ENCODE results near the gene PAWR.

PAWR gene, protein sequence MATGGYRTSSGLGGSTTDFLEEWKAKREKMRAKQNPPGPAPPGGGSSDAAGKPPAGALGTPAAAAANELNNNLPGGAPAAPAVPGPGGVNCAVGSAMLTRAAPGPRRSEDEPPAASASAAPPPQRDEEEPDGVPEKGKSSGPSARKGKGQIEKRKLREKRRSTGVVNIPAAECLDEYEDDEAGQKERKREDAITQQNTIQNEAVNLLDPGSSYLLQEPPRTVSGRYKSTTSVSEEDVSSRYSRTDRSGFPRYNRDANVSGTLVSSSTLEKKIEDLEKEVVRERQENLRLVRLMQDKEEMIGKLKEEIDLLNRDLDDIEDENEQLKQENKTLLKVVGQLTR

DNA sequence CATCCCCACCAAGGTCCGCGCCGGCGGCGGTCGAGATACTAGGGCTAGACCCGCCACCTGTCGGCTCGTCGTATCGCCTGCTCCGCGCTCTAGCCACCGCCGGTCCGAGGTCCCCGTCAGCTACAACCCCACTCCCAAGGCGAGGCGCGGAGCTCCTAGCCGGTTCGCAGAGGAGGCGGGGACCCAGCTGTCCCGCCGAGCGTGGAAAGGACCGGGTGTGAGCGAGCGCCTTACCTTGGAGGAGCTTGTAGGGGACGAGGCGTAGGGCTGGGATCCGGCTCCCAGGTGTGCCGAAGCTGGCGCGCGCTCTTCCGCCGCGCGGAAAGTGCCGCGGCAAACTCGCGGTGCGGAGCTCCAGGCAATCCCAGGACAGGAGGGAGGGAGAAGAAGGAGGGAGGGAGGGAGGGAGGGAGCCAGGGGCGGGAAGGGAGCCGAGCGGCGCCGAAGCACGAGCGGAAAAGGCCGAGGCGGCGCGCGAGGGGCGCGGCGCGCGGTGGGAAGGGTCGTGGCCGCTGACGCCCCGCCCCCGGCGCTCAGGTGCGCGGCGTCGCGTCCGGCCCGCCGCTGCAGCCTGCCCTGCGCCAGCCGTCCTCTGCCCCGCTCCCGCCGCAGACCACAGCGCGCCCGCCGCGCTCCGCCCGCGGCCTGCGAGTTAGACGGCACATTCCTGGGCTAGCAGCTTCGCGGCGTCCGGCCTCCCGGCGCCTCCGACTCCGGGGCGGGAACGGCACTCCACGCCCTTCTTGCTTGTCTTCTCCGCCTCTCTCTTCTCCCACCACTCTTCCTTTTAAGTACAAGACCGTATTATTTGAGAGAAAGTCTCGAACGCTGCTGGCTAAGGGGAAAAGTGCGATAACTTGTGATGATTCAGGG, at the start of gene PAWR:
Gene PAWR (minus strand): TSS at position 327 of the 873 bp plus-strand sequence. CDS start 720 bp downstream, outside the sequence.
- DNase-seq (ENCODE audit: low read depth, low spot score): no peak

DNA sequence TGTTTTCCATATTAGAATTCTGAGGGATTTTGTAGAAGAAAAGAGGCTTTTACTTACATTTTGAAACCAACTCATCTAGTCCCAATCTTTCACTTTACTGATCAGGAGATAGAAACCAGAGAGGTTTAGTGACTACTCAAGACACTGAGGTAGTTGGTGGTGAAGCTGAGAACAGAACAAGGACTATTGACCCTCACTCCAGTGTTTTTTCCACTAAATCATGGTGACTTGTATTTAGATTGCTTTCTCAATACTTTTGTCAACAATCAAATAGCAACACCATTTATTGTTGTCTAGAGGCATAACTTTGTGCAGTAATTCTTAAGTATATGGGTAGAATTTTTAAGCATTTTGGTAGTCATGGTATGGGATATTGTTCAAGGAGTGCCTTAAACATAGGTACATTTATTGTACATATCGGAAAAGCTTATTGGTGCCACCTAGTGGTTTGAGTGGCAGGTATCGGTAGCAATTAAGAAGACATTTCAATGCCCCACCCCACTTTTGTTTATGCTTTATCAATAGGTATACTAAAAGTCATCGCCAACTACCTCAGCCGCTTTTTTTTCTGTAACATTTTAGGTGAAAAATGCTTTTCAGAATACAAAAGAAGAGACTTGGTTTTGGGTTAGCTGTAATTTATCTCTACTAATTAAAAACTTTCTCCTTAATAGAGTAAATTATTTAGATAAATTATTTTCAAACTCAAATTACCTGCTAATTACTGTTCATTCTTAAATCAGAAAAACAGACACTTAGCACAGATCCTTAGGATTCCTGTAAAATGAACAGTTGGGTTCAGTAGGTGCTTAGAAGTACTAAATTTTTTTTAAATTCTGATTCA, 47.3 kb upstream of the PAWR start:
- DNase-seq (ENCODE audit: low read depth, low spot score): no peak

DNA sequence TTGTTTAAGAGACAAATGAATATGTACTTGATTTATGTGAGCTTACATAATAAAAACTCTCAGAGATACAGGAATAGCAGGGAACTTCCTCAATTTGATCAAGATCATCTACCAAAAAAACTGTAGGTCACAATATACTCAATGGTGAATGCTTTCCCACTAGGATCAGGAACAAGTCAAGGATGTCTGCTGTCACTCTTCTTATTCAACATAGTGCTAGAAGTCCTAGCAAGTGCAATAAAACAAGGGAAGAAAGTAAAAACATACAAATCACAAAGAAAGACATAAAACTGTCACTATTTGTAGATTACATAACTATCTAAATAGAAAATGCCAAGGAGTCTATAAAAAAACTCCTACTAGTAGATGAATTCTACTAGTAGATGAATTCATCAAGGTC, 41.9 kb upstream of the PAWR start:
- DNase-seq (ENCODE audit: low read depth, low spot score): no peak

DNA sequence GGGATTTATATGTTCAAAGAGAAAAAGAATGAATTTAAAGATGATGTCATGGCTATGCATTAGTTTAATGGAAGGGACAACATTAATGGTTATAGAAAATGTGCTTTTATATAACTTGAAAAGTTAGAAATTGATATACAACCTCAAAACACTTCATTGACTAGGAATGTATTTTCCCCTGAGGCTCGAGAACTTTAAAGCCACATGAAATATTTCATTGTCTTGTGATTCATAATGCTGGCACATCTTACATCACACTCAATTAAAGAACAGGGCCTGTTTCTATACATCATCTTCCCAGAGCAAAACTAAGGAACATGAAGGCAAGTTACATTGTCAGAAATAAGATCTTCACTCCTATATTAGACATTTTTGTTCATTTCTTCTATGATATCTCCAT, 35.2 kb upstream of the PAWR start:
- DNase-seq (ENCODE audit: low read depth, low spot score): no peak

DNA sequence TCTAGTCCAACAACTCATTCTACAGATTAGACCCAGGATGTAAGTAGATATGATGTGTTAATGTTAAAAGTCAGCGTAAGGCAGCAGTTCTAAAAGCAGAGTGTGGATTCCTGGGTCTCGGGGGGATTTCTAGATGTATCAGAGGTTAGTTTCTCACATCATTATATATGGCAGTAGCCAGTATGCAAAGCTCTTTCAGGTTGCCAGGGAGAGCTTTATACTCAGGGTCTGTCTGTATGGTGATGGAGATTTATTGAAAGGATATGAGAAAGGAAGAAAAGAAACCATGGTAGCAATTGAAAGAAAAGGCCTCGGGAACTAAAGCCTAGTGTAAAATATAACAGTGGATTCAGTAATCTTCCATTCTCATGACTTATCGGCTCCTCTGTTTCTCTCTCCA, 26.2 kb upstream of the PAWR start:
- no peak for DNase-seq (ENCODE audit: low read depth, low spot score)

DNA sequence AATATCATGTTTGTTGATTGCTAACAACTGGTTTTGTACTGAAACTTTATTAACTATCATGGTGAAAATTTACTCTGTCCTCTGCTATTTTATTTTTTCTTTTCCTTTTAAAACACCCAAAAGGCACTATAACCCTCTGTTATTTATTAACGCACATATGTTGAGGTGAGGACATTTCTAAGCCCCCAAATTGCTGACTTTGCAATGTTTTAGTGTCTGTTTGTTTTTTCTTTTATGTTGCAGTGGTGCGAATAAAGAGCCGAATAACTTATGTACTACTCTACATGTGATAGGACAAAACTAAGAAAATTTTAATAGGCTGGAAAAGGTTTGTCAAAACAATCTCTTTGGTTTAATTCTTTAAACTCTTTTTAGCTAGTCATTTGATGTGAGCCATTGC, 24.5 kb upstream of the PAWR start:
- DNase-seq (ENCODE audit: low read depth, low spot score): no peak

DNA sequence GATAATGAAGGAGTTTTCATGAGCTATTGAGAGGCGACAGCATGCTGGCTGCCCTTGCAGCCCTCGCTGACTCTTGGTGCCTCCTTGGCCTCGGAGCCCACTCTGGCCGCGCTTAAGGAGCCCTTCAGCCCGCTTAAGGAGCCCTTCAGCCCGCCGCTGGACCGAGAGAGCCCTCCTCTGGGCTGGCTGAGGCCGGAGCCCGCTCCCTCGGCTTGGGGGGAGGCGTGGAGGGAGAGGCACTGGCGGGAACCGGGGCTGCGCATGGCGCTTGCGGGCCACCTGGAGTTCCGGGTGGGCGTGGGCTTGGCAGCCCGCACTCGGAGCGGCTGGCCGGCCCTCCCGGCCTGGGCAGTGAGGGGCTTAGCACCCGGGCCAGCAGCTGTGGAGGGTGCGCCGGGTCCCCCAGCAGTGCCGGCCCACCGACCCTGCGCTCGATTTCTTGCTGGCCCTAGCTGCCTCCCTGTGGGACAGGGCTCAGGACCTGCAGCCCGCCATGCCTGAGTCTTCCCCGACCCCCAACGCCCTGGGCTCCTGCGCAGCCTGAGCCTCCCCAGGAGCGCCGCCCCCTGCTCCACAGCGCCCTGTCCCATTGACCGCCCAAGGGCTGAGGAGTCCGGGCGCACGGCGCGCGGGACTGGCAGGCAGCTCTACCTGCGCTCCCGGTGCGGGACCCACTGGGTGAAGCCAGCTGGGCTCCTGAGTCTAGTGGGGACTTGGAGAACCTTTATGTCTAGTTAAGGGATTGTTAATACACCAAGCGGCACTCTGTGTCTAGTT, 20.1 kb upstream of the PAWR start:
- DNase-seq (ENCODE audit: low read depth, low spot score): no peak

DNA sequence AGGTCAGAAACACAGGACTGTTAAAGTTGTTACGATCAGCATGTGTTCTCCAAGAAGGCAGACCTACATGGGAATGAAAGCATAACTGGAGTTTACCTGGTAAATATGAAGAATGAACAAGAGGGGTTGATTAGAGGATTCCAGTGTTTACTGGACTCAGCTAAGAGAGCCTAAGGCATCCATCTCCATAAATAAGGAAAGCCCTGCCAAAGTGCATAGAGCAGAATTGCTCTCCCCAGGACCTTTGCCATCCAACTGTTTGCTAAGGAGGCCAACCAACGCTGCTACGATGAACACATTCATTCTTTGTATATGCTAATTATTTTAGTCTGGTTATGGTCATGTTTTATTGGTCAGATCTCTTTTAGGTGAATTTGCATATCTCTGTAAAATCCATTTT, 17.1 kb upstream of the PAWR start:
- DNase-seq (ENCODE audit: low read depth, low spot score): no peak

DNA sequence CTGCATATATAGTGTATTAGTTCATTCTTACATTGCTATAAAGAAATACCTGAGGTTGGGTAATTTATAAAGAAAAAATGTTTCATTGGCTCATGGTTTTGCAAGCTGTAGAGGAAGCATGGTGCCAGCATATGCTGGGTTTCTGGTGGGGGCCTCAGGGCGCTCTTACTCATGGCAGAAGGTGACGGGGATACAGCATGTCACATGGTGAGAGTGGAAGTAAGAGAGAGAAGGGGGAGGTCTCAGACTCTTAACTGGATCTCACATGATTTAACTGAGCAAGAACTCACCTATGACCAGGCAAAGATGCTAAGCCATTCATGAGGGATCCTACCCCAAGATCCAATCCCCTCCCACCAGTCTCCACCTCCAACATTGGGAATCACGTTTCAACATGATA, 15.9 kb upstream of the PAWR start:
- DNase-seq (ENCODE audit: low read depth, low spot score): no peak

DNA sequence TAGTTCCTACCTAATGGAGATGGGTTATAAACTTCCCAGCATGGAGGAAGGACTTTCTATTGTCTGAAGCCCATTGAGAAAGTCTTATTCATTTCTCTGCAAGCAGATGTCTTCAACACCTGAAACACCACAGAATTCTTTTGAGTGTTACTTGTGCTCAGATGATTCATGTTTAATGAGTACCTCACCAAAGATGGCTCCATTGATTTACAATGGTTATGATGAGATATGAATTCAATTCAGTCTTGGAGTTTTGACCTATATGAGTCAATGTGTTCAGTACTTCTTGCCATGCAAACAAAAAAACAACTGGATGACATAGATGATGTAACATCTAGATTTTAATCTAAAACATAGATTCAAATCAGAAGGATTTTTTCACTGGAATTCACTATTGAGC, 15.4 kb upstream of the PAWR start:
- no peak for DNase-seq (ENCODE audit: low read depth, low spot score)

DNA sequence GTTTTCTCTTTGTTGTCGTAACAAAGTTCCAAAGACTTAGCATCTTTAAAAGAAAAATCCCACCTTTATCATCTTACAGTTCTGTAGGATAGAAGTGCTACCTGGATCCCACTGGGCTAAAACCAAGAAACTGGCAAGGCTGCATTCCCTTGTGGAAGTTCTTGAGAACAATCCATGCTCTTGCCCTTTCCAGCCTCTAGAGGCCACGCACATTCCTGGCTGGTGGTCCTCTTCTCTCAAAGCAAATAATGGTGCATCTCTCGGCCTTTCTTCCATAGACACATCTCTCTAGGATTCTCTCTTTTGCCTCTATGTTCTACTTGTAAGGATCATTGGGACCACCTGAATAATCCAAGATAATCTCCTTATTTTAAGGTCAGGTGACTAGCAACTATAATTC, 8.2 kb upstream of the PAWR start:
- DNase-seq (ENCODE audit: low read depth, low spot score): no peak

DNA sequence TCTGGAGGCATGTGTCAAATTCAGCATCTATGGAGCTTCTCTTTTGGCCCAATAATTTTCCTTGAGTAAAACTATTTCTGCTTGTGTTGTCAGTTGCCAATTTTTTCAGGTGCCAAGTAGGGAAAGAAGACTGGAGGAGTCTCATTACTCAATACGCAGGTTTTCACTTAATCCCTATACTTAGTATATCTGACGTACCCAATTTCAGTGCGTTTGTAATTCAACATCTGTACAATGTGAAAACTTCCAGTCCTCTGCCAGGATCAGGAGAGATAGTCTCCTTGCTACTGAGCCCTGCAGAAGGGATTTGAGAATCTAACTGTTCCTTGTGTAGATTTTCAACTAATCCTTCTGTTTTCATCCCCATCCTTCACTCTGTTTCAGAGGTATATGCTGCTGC, 5.7 kb upstream of the PAWR start:
- DNase-seq (ENCODE audit: low read depth, low spot score): no peak

DNA sequence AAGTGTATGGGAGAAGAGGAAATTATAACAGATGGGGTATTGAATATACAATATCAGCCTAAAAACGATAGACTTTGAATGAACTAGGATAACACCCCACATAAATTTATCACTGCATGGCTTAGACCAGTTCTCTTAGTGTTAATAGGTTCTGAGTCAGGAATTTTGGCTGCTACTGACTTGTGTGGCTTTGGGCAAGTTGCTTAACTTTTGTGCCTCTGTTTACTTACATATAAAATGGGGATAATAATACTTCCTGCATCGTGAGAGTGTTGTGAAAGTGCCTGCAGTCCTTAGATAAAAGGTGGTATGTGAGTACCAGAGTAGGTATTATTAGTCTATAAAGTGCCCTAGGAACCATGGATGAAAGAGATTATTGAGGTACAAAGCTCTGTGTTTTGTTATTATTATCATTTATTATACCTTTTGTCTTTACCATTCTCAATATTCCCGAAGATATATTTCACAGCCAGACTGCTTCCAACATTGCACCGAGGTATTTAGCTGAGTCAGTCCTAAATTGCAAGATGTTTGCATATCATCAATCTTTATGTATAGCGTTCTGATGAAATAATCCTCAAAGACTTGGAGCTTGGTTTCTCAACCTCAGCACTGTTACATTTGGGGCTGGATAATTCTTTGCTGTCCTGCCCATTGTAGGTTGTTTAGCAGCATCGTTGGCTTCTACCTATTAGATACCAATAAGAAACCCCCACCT, 2.3 kb upstream of the PAWR start:
- DNase-seq (ENCODE audit: low read depth, low spot score): no peak

DNA sequence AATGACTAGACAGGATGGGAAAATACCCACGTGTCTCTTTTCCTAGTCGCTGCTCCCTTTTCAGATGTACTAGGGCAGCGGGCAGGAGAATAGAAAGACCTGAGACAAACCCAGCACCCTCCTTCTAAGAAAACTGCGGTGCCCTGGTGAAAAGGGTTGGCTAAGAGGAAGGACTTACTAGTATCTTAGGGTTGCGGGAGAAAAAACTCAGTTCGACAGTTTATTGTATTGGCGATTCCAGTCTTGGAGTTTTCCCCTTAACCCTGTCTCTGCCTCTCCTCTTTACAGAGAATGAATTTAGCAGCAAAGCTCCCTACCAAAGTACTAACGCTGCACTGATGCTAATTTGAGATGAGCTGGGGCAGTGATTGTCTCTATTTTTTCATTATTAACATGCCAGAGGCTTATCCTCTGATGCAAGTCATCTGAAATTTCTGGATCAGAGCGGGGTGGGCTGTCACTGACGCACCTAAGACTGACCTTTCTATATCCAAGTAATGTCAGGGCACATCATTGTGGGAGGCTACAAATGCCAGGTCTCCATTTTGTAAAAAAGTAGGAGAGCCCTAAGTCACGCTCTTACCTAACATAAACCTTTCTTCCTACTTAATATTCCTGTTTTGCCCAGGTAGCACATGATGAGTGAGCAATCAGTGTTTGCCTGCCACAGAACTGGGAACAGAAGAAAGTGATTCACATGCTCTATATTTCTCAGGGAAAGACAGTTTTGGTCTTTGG, 916 bp upstream of the PAWR start:
- no peak for DNase-seq (ENCODE audit: low read depth, low spot score)

DNA sequence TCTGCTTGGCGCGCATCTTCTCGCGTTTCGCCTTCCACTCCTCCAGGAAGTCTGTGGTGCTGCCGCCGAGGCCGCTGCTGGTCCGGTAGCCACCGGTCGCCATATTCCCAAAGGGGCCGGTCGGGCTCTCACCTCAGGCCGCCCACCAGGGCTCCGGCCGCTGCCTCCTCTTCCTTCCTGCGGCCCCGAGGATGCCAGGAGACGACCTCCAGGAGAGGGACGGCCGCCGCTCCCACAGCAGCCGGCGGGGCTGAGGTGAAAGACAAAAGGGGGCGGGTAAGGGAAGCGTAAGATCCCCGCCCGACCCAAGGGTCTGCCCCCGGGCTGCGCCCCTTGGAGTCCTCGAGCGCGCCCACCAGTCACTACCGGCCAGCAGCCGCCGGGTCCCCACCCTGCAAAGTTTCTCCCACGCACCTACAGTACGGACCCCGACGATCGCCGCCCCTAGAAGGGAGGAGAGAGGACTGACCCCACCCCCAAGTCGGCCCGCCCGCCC, 574 bp downstream of the PAWR start:
- DNase-seq (ENCODE audit: low read depth, low spot score): no peak

DNA sequence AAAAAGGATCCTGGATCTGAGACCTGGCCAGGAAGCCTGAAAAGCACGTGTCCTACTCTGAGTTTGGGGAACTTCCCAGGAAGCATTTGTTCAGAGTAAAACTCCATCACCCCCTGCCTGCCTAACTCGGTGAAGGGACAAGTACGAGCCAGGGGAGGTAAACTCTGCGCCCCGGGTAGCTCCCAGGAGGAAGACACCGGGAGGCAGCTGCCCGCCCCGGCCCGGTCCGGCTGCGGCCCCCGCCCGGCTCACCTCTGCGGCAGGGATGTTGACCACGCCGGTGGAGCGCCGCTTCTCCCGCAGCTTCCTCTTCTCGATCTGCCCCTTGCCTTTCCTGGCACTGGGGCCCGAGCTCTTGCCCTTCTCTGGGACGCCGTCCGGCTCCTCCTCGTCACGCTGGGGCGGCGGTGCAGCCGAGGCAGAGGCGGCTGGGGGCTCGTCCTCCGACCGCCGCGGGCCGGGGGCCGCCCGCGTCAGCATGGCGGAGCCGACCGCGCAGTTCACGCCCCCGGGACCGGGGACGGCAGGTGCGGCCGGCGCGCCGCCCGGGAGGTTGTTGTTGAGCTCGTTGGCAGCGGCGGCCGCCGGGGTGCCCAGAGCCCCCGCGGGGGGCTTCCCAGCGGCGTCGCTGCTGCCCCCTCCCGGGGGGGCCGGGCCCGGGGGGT, 1.2 kb downstream of the PAWR start:
- DNase-seq (ENCODE audit: low read depth, low spot score): no peak

DNA sequence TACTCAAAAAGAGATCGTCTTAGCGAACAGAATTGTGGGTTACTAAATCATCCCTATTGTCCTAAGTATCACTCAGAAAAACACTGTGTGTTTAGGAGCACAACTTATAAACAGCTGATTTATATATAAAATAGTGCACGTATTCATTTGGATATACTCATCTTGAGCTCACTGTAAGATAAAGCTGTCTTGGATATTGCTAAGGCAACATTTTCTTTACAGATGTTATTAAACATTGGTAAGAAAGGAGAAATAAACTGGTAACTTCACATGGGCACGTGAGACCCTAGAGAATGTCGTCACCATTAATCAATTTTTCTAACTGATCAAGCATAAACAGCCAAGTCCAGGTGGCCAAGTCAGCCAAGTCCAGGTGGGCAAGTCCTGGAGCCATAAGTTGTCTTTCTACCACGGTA, 1.7 kb downstream of the PAWR start:
- no peak for DNase-seq (ENCODE audit: low read depth, low spot score)

DNA sequence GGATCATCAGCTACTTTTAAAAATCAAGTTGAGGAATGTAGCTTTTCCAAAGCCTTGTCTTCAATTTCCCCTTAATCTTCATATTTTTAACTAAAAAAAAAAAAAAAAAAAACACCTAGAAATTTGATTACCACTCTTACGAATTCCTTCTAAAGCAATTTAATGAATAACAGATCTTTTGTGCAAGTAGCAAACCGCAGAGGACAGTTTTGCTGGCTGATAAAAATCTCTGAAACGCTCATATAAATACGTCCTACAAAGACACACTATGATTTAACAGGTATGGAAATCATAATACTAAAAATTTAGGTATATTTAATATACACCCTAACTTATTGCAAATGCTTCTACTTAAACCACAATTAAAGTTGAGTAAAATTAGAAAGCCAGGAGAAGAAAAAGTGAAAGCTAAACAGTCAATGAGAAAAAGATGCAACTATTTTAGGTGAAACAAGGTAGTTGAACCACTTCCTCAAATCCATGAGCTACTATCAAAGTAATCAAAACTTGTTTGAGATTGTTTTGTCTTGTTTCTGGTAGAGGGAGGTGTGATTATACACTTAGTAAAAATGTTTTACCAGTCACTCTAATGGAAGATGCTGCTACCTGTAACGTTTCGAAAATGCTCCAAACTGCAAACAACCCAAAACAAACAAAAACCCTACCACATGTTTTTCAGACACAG, 2.2 kb downstream of the PAWR start:
- no peak for DNase-seq (ENCODE audit: low read depth, low spot score)
